Measurements from ENCODE around the gene ST7.

ST7 gene

GRCh38 chr7:117008886-117009531 is 55.7 kb downstream of the ST7 start:
- peak; percentile 60 for DNase-seq (ENCODE audit: low spot score)

- no peak for DNase-seq (ENCODE audit: low spot score)
Measured at GRCh38 chr7:117009705-117010361, 56.5 kb downstream of the ST7 start.

GRCh38 chr7:117010375-117011133 is 57.3 kb downstream of the ST7 start:
- peak; percentile 50 for DNase-seq (ENCODE audit: low spot score)

GRCh38 chr7:117011419-117012260 is 58.3 kb downstream of the ST7 start:
- no peak for DNase-seq (ENCODE audit: low spot score)

GRCh38 chr7:117012284-117012683 is 59.0 kb downstream of the ST7 start:
- no peak for DNase-seq (ENCODE audit: low spot score)

- DNase-seq (ENCODE audit: low spot score): peak; percentile 41
Measured at GRCh38 chr7:117012696-117013095, 59.4 kb downstream of the ST7 start.

- no peak for DNase-seq (ENCODE audit: low spot score)
Measured at GRCh38 chr7:117014099-117014656, 60.9 kb downstream of the ST7 start.

- DNase-seq (ENCODE audit: low spot score): peak; percentile 31
Measured at GRCh38 chr7:117014673-117015133, 61.4 kb downstream of the ST7 start.

GRCh38 chr7:117015258-117016184 is 62.2 kb downstream of the ST7 start:
- no peak for DNase-seq (ENCODE audit: low spot score)

- no peak for DNase-seq (ENCODE audit: low spot score)
Measured at GRCh38 chr7:117017017-117017451, 63.7 kb downstream of the ST7 start.

GRCh38 chr7:117017702-117018266 is 64.5 kb downstream of the ST7 start:
- no peak for DNase-seq (ENCODE audit: low spot score)

- no peak for DNase-seq (ENCODE audit: low spot score)
Measured at GRCh38 chr7:117018713-117019112, 65.4 kb downstream of the ST7 start.

- peak; percentile 27 for DNase-seq (ENCODE audit: low spot score)
Measured at GRCh38 chr7:117019287-117019686, 66.0 kb downstream of the ST7 start.

GRCh38 chr7:117019786-117020590 is 66.7 kb downstream of the ST7 start:
- peak; percentile 81 for DNase-seq (ENCODE audit: low spot score)

- DNase-seq (ENCODE audit: low spot score): peak; percentile 7
Measured at GRCh38 chr7:117020591-117020973, 67.3 kb downstream of the ST7 start.

GRCh38 chr7:117021366-117021765 is 68.1 kb downstream of the ST7 start:
- no peak for DNase-seq (ENCODE audit: low spot score)

GRCh38 chr7:117021986-117022385 is 68.7 kb downstream of the ST7 start:
- DNase-seq (ENCODE audit: low spot score): no peak

- no peak for DNase-seq (ENCODE audit: low spot score)
Measured at GRCh38 chr7:117023325-117023854, 70.1 kb downstream of the ST7 start.

GRCh38 chr7:117024811-117025210 is 71.5 kb downstream of the ST7 start:
- no peak for DNase-seq (ENCODE audit: low spot score)

Measured in kidney tubule cell (primary cell).